K562 (cell line): ENCODE data around the gene BLTP3A. TPM values are rescaled to one million over a fixed set of nuclear protein-coding genes. Genes with fewer than 3 reads are reported as not detected.

ENCODE experiments used
- BRF2 ChIP-seq: IDR thresholded peaks from 3 replicates; pipeline ENCODE4 v1.6.1; 2011; ENCODE audit warnings: borderline replicate concordance, mild to moderate bottlenecking; ENCODE audit not compliant: insufficient read length, insufficient read depth
- CEBPZ ChIP-seq: fragments of 150-350 bp; IDR thresholded peaks from 2 replicates; pipeline ENCODE4 v1.6.1; 2014; ENCODE audit warnings: low read depth, mild to moderate bottlenecking, low read length, borderline replicate concordance
- DACH1 ChIP-seq: fragments of 450-650 bp; IDR thresholded peaks from 2 replicates; pipeline ENCODE4 v1.6.1; 2018; ENCODE audit not compliant: partially characterized antibody
- DNMT1 ChIP-seq: fragments of 450-650 bp; IDR thresholded peaks from 2 replicates; pipeline ENCODE4 v1.6.1; 2016; ENCODE audit warnings: antibody characterized with exemption, mild to moderate bottlenecking
- EGR1 ChIP-seq: fragments of 450-650 bp; conservative IDR thresholded peaks from 2 replicates; pipeline ENCODE4 v1.6.1; 2017; ENCODE audit warnings: mild to moderate bottlenecking
- ELK1 ChIP-seq: sonication (generic); formaldehyde crosslinking; IDR thresholded peaks from 2 replicates; pipeline ENCODE4 v1.8.1; 2022; ENCODE audit warnings: missing genetic modification reagents
- EZH2 ChIP-seq: IDR thresholded peaks from 2 replicates; pipeline ENCODE4 v1.6.1; 2012; ENCODE audit warnings: low read depth, mild to moderate bottlenecking, inconsistent platforms, low read length, borderline replicate concordance
- HNRNPL ChIP-seq: fragments of 200-400 bp; formaldehyde crosslinking; IDR thresholded peaks from 2 replicates; pipeline ENCODE4 v1.6.1; 2017; ENCODE audit warnings: low read depth, mild to moderate bottlenecking, low read length
- MLX ChIP-seq, 2 experiments: fragments of 450-650 bp in 1 of 2; sonication (generic) in 1 of 2; formaldehyde crosslinking; conservative IDR thresholded peaks; 2 replicates each; pipeline versions ENCODE4 v1.4.0 to v1.8.1; 2020 to 2022; ENCODE audit warnings: mild to moderate bottlenecking in 1 of 2, missing genetic modification reagents in 1 of 2
- NCOA2 ChIP-seq, 2 experiments: fragments of 450-650 bp; IDR thresholded peaks; 2 replicates each; pipeline ENCODE4 v1.6.1; 2018; ENCODE audit warnings: mild to moderate bottlenecking in 2 of 2, moderate library complexity in 1 of 2; ENCODE audit not compliant: partially characterized antibody in 2 of 2
- NR3C1 ChIP-seq: sonication (generic); formaldehyde crosslinking; IDR thresholded peaks from 2 replicates; pipeline ENCODE4 v1.8.1; 2022; ENCODE audit warnings: missing genetic modification reagents
- RAD51 ChIP-seq: fragments of 450-650 bp; IDR thresholded peaks from 2 replicates; pipeline ENCODE4 v1.7.1; 2016; ENCODE audit warnings: low read depth, mild to moderate bottlenecking, borderline replicate concordance
- SMARCB1 ChIP-seq: IDR thresholded peaks from 2 replicates; pipeline ENCODE4 v1.6.1; 2011; ENCODE audit warnings: improper control_type of control experiment, low read depth; ENCODE audit not compliant: insufficient read length
- ZNF224 ChIP-seq: sonication (generic); formaldehyde crosslinking; IDR thresholded peaks from 2 replicates; pipeline ENCODE4 v1.8.0; 2022; ENCODE audit warnings: mild to moderate bottlenecking, missing genetic modification reagents
- ZNF239 ChIP-seq: fragments of 250-450 bp; sonication (Bioruptor Pico); IDR thresholded peaks from 2 replicates; pipeline ENCODE4 v1.4.0; 2020; ENCODE audit warnings: mild to moderate bottlenecking
- ZNF280B ChIP-seq: fragments of 250-450 bp; sonication (Bioruptor Pico); IDR thresholded peaks from 2 replicates; pipeline ENCODE4 v1.5.1; 2021; ENCODE audit warnings: mild to moderate bottlenecking
- ZNF57 ChIP-seq: fragments of 450-650 bp; formaldehyde crosslinking; IDR thresholded peaks from 2 replicates; pipeline ENCODE4 v1.4.0; 2020; ENCODE audit warnings: mild to moderate bottlenecking, moderate library complexity
- polyA plus RNA-seq, 8 experiments: library from polyadenylated mRNA; depleted of rRNA in 4 of 8; stranded (reverse) in 5 of 8; unstranded in 3 of 8; fragments of >200 nt; fragmentation: Nextera tagmentation in 2 of 8; fragmentation: Illumina TruSeq in 1 of 8; extraction: Ambion mirVana in 2 of 8; extraction: Trizol in 1 of 8; gene quantifications; 2 replicates each; pipeline versions ENCODE4 v1.2.1 to v1.2.3, GENCODE V29; 2011 to 2014; ENCODE audit warnings: inconsistent platforms in 1 of 8, missing spikeins in 1 of 8
- total RNA-seq, 7 experiments: library from RNA; depleted of rRNA in 6 of 7; stranded (reverse); fragments of >200 nt in 6 of 7; fragmentation: Illumina TruSeq in 2 of 7; extraction: Trizol in 2 of 7; gene quantifications; 2 replicates each; pipeline versions ENCODE4 v1.2.1 to v1.2.3, GENCODE V29; 2011 to 2021; ENCODE audit warnings: low replicate concordance in 1 of 7

The BLTP3A gene
- total and polyA plus RNA-seq, 9 of the 15 experiments (the other 6 are each of a cell fraction or from before 2014, with no cell fraction given) = 7.5 to 34.6 (median 15.5) TPM

GRCh38 chr6:34834789-34835518 is 43.1 kb downstream of the BLTP3A start (continued):
- TF ChIP-seq ZNF280B (CRISPR knock-in tag) (no peak), ZNF239 (CRISPR knock-in tag) (peak; percentile 100), EGR1 (no peak), NR3C1 (CRISPR knock-in tag) (no peak), SMARCB1 (no peak), EZH2 (no peak), DNMT1 (no peak), MLX (CRISPR knock-in tag; conservative IDR thresholded peaks at IDR 0.05) (no peak), CEBPZ (no peak), ELK1 (CRISPR knock-in tag) (no peak), ZNF57 (CRISPR knock-in tag) (no peak), HNRNPL (no peak), BRF2 (no peak), NCOA2 (IDR thresholded peaks at IDR 0.05; ENCODE audit: partially characterized antibody in 2 of 2) (no peak), ZNF224 (no peak), DACH1 (no peak), RAD51 (no peak)
